Suppressor macrophage (primary cell): Measurements from ENCODE around the gene KIT.
A peak's percentile ranks its signal among the peaks of the same experiment; 100 is the strongest.
"Not testable (repeated sequence)": the region's sequence is repeated elsewhere in the genome, so short reads cannot be mapped to it uniquely, and the experiment has no call there.

Experiments
- DNase-seq, 4 experiments: peaks; one replicate each; pipeline ENCODE4 v3.0.0-alpha.2; 2020 to 2022
- total RNA-seq, 17 experiments: gene quantifications; one replicate each; lab custom pipeline; 2026; ENCODE audit warnings: mixed read lengths in 6 of 17, inconsistent platforms in 3 of 17; lab: John Stamatoyannopoulos, UW

KIT gene
- 0 to 5.9 (median 0.04) reads per million in 17 experiments for total RNA-seq

GRCh38 chr4:54657551-54658251 lies at the start of gene KIT:
Gene KIT (plus strand): TSS chr4:54657957. CDS start chr4:54658015, 58 bp downstream.
- peak in 3 of 4 experiments; percentile 4 to 33 (median 17) for DNase-seq

- no peak for DNase-seq
Measured at GRCh38 chr4:54609310-54609709, 48.4 kb upstream of the KIT start.

GRCh38 chr4:54614149-54614548 lies 43.6 kb upstream of the KIT start:
- DNase-seq, result no peak

DNA sequence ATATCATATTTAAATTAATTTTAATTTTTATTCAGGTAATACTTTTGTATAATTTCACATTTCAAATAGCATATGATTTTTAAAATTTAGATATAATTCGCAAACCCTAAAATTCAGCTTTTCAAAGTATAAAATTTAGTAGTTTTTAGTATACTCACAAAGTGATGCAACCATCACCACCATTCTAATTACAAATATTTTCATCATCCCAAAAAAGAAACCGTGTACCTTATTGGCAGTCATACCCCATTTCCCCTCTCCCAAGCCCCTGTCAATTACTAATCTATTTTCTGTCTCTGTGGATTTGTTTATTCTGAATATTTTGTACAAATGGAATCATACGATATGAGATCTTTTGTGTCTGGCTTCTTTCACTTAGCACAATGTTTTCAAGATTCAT lies 37.0 kb upstream of the KIT start:
- DNase-seq, result no peak

- no peak for DNase-seq
Measured at GRCh38 chr4:54625391-54625790, 32.4 kb upstream of the KIT start.

DNA sequence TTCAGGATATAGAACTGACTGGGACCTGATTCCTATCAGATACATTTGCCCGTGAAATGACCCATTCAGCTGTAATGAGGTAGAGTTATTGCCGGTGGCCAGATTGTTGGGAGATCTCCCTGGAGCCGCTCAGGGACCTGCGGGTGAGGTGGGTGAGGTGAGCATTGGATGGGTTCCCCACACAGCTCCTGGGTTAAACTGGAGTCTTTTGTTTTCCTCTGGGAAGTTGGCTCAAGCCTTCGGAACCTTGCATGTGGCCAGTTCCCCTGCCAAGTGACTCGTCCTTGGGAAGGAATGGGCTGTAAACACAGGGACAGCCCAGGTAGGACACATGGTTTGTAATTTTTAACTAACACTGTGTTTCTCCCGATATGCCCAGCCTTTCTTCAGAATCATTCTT lies 31.6 kb upstream of the KIT start:
- DNase-seq, result no peak

- no peak for DNase-seq
Measured at GRCh38 chr4:54632537-54632936, 25.2 kb upstream of the KIT start.

DNA sequence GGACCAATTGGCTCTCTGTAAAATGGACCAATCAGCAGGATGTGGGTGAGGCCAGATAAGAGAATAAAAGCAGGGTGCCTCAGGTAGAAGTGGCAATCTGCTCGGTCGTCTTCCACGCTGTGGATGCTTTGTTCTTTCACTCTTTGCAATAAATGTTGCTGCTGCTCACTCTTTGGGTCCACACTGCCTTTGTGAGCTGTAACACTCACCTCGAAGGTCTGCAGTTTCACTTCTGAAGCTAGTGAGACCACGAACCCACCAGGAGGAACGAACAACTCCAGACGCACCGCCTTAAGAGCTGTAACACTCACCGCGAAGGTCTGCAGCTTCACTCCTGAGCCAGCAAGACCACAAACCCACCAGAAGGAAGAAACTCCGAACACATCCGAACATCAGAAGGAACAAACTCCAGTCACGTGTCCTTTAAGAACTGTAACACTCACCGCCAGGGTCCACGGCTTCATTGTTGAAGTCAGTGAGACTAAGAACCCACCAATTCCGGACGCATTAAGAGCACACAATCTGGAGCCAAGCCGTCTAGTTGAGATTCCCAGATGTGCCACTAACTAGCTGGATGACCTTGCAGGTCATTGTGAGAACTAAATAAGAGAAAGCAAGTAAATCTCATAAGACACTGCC lies 24.5 kb upstream of the KIT start:
- DNase-seq, result not testable (repeated sequence)

DNA sequence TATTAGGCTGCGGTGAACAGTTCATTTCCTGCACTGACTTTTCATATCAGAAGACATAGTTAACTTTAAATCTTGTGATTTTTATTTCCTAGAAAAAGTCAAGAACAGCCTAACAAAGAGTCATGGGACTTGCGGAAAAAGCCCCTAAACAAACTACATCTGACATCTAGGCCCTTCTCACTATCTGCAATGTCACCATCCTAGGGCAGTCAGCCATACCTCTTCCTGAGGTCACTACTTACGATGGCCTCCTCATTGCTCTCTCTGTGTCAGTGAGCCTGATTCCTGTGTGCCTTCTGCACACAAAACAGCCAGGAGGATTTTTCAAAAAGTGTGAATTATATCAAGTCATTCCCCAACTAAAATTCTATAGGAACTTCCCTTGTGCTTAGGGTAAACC lies 22.4 kb upstream of the KIT start:
- no peak for DNase-seq

DNA sequence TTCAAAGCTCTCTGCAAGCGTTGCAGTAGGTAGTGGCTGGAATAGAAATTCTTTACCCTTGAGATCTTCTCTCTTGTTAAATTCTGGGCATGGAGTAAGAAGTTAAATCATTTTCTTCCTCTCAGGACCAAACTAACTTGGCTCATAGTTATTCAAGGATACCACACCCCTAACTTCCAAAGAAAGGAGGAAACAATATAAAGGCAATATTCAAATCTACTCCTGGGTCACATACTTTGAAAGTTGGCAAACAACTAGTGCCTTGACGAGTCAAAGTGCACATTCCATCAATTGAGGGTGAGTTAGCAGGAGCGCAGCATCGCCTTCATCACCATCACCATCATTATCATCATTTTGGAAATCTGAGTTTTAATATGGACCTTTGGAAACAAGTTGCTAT lies 20.4 kb upstream of the KIT start:
- DNase-seq, result no peak

DNA sequence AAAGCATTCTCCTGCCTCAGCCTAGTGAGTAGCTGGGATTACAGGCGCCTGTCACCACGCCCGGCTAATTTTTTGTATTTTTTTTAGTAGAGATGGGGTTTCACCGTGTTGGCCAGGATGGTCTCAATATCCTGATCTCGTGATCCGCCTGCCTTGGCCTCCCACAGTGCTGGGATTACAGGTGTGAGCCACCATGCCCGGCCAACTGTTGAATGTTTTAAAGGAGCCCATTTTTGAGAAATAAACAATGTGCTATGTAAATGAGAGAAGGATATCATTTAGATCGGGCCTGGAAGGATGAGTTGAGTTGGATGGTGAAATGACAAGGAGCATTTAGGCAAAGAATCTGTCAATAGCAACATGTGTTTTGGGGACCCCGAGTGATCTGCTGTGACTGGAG lies 16.7 kb upstream of the KIT start:
- DNase-seq, result not testable (repeated sequence)

GRCh38 chr4:54643172-54643571 lies 14.6 kb upstream of the KIT start:
- no peak for DNase-seq

GRCh38 chr4:54643958-54644751 lies 13.6 kb upstream of the KIT start:
- DNase-seq, result no peak

GRCh38 chr4:54645830-54646229 lies 11.9 kb upstream of the KIT start:
- no peak for DNase-seq

GRCh38 chr4:54647070-54647469 lies 10.7 kb upstream of the KIT start:
- no peak for DNase-seq

- no peak for DNase-seq
Measured at GRCh38 chr4:54651050-54651449, 6.7 kb upstream of the KIT start.

- no peak for DNase-seq
Measured at GRCh38 chr4:54654753-54655152, 3.0 kb upstream of the KIT start.

- no peak for DNase-seq
Measured at GRCh38 chr4:54657185-54657550, 589 bp upstream of the KIT start.

GRCh38 chr4:54658252-54659093 lies 716 bp downstream of the KIT start:
- DNase-seq, result peak; percentile 36 to 68 (median 56)

GRCh38 chr4:54659313-54659712 lies 1.6 kb downstream of the KIT start:
- peak; percentile 6 to 36 (median 25) for DNase-seq

GRCh38 chr4:54659749-54660535 lies 2.2 kb downstream of the KIT start:
- no peak for DNase-seq

- DNase-seq, result no peak
Measured at GRCh38 chr4:54660591-54660990, 2.8 kb downstream of the KIT start.
